ENCODE results near the gene PLSCR1.
"Not testable (repeated sequence)": the region's sequence is repeated elsewhere in the genome, so short reads cannot be mapped to it uniquely, and the experiment has no call there.

Gene PLSCR1

GRCh38 chr3:146511402-146512134 lies 32.8 kb downstream of the PLSCR1 start:
- no peak for DNase-seq

GRCh38 chr3:146507331-146508120 lies 36.9 kb downstream of the PLSCR1 start:
- DNase-seq, result no peak

- DNase-seq, result no peak
These were observed 38.9 kb downstream of the PLSCR1 start for GRCh38 chr3:146505516-146505915.

GRCh38 chr3:146504498-146505197 lies 39.8 kb downstream of the PLSCR1 start:
- no peak for DNase-seq

- peak; percentile 11 for DNase-seq
These were observed 40.8 kb downstream of the PLSCR1 start for GRCh38 chr3:146503461-146504202.

GRCh38 chr3:146502887-146503460 lies 41.4 kb downstream of the PLSCR1 start:
- DNase-seq, result no peak

- no peak for DNase-seq
These were observed 42.7 kb downstream of the PLSCR1 start for GRCh38 chr3:146501752-146502151.

GRCh38 chr3:146499701-146500100 lies 44.7 kb downstream of the PLSCR1 start:
- no peak for DNase-seq

- no peak for DNase-seq
These were observed 46.2 kb downstream of the PLSCR1 start for GRCh38 chr3:146498002-146498736.

- DNase-seq, result not testable (repeated sequence)
These were observed 47.1 kb downstream of the PLSCR1 start for GRCh38 chr3:146497145-146497843.

- no peak for DNase-seq
These were observed 47.7 kb downstream of the PLSCR1 start for GRCh38 chr3:146496726-146497125.

- no peak for DNase-seq
These were observed 48.2 kb downstream of the PLSCR1 start for GRCh38 chr3:146496251-146496650.

GRCh38 chr3:146493761-146494160 lies 50.6 kb downstream of the PLSCR1 start:
- no peak for DNase-seq

GRCh38 chr3:146493221-146493620 lies 51.2 kb downstream of the PLSCR1 start:
- no peak for DNase-seq

- no peak for DNase-seq
These were observed 53.1 kb downstream of the PLSCR1 start for GRCh38 chr3:146491303-146491702.

- DNase-seq, result no peak
These were observed 59.1 kb downstream of the PLSCR1 start for GRCh38 chr3:146485297-146485696.

GRCh38 chr3:146476094-146476740 lies 68.2 kb downstream of the PLSCR1 start:
- DNase-seq, result no peak

- DNase-seq, result not testable (repeated sequence)
These were observed 69.4 kb downstream of the PLSCR1 start for GRCh38 chr3:146474976-146475375.

- DNase-seq, result no peak
These were observed 70.7 kb downstream of the PLSCR1 start for GRCh38 chr3:146473726-146474125.

- no peak for DNase-seq
These were observed 71.8 kb downstream of the PLSCR1 start for GRCh38 chr3:146472611-146473010.

- DNase-seq, result no peak
These were observed 73.4 kb downstream of the PLSCR1 start for GRCh38 chr3:146471012-146471411.

Measured in NCI-H510A treated with DMSO at 0.1 percent for 48 hours (cell line).